OCI-LY7 (cell line): ENCODE results near the gene NLRP8. TPM values are rescaled to one million over a fixed set of nuclear protein-coding genes. Genes with fewer than 3 reads are reported as not detected.
"Not testable (repeated sequence)": the region's sequence is repeated elsewhere in the genome, so short reads cannot be mapped to it uniquely, and the experiment has no call there.

Experiments used
- BruUV-seq: library from RNA; stranded (reverse); fragments of 400-500 nt; replicated peaks from 2 replicates; lab custom pipeline; 2021; lab: Mats Ljungman, UMichigan
- CTCF ChIA-PET: fragments of 300-600 bp; sonication (Branson Sonifier 250); formaldehyde crosslinking; loops from one replicate; lab custom pipeline; 2022; ENCODE audit warnings: antibody characterized with exemption; ENCODE audit not compliant: unreplicated experiment; lab: Charles Lee
- POLR2A ChIA-PET: fragments of 300-600 bp; sonication (Branson Sonifier 250); formaldehyde crosslinking; loops from one replicate; lab custom pipeline; 2022; ENCODE audit warnings: antibody characterized with exemption; lab: Charles Lee
- DNase-seq: peaks from one replicate; pipeline ENCODE4 v3.0.0-alpha.2; 2015; ENCODE audit warnings: low spot score
- H2AFZ ChIP-seq: fragments of 200-600 bp; sonication (generic), shearing (Covaris generic); 2 replicates; pipeline ENCODE4 v1.6.1; 2014; ENCODE audit warnings: mild to moderate bottlenecking, antibody characterized with exemption, low read length, moderate library complexity
- H3K27ac ChIP-seq: fragments of 200-600 bp; sonication (generic); 2 replicates; pipeline ENCODE4 v1.5.1; 2014; ENCODE audit warnings: mixed run types, low read depth, mild to moderate bottlenecking, moderate library complexity, low read length, inconsistent platforms; ENCODE audit not compliant: poor library complexity, severe bottlenecking
- H3K36me3 ChIP-seq: fragments of 200-600 bp; sonication (generic); 2 replicates; pipeline ENCODE4 v1.6.1; 2014; ENCODE audit warnings: mild to moderate bottlenecking, antibody characterized with exemption, low read length, moderate library complexity, mixed read lengths; ENCODE audit not compliant: insufficient read depth
- H3K4me1 ChIP-seq: fragments of 200-600 bp; sonication (generic); 2 replicates; pipeline ENCODE4 v1.5.1; 2014; ENCODE audit warnings: mild to moderate bottlenecking, low read length; ENCODE audit not compliant: insufficient read depth, poor library complexity, severe bottlenecking
- H3K4me2 ChIP-seq: fragments of 200-600 bp; sonication (generic); 2 replicates; pipeline ENCODE4 v1.6.1; 2014; ENCODE audit warnings: mild to moderate bottlenecking, low read length
- H3K4me3 ChIP-seq: fragments of 200-600 bp; sonication (generic); 2 replicates; pipeline ENCODE4 v1.5.1; 2014; ENCODE audit warnings: mild to moderate bottlenecking, low read depth, low read length; ENCODE audit not compliant: poor library complexity, severe bottlenecking
- H3K79me2 ChIP-seq: fragments of 200-600 bp; sonication (generic); 2 replicates; pipeline ENCODE4 v1.6.1; 2016; ENCODE audit warnings: low read depth, mild to moderate bottlenecking, low read length, moderate library complexity, mixed read lengths; ENCODE audit not compliant: insufficient read depth
- H3K9me2 ChIP-seq: fragments of 200-600 bp; sonication (generic); 2 replicates; pipeline ENCODE4 v1.6.1; 2016; ENCODE audit warnings: mild to moderate bottlenecking, low read length, mixed read lengths; ENCODE audit not compliant: insufficient read depth
- H3K9me3 ChIP-seq: fragments of 200-600 bp; sonication (generic); 2 replicates; pipeline ENCODE4 v1.6.1; 2014; ENCODE audit warnings: mild to moderate bottlenecking, mixed run types, low read length, mixed read lengths
- H4K20me1 ChIP-seq: fragments of 200-600 bp; sonication (generic); 2 replicates; pipeline ENCODE4 v1.6.1; 2014; ENCODE audit warnings: mild to moderate bottlenecking, antibody characterized with exemption, low read length, moderate library complexity, mixed read lengths; ENCODE audit not compliant: insufficient read depth
- EZH2phosphoT487 ChIP-seq: fragments of 200-600 bp; sonication (generic); IDR thresholded peaks from 2 replicates; pipeline ENCODE4 v1.6.1; 2018; ENCODE audit warnings: low read depth, borderline replicate concordance, mild to moderate bottlenecking, mixed run types, antibody characterized with exemption, low read length, moderate library complexity, mixed read lengths
- intact Hi-C: fragments of 100-400 bp; cut with micrococcal nuclease; formaldehyde crosslinking; loops from one replicate; pipeline ENCODE4 v1.10.0; 2022; ENCODE audit not compliant: unreplicated experiment
- total RNA-seq, 2 experiments: library from RNA; depleted of rRNA in 1 of 2; stranded (reverse); fragments of >200 nt in 1 of 2; shearing (Covaris generic) in 1 of 2; gene quantifications; 2 replicates each; pipeline ENCODE4 v1.2.3, GENCODE V29; 2014 to 2022
- TF ChIP-seq, protein P1 (sequence below): fragments of 200-600 bp; sonication (generic); conservative IDR thresholded peaks from 2 replicates; pipeline ENCODE4 v1.5.1; 2014; ENCODE audit warnings: mild to moderate bottlenecking, antibody characterized with exemption, low read length, moderate library complexity, mixed read lengths

NLRP8 gene
- total RNA-seq, 2 experiments from 2014 or later: not detected

DNA sequence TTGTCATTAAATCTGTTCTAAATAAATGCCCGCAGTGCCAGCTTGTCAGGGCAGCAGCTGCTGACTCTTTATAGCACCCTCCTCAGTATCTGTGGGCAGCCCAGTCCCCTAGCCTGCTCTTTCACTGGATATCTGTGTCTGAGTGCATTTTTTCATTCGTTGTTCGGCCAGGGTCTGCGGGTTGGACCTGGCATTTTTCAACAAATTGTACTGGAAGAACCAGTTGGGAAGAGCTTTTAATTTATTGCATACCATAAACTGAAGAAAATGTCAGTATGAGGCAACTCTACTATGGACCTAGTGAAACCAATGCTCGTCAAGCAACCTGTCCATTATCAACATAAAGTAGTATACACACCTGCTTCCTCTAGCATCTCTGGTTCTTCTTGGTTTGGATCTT, 24.1 kb upstream of the NLRP8 start:
- no peak overlapping the region for H3K4me2 ChIP-seq
- H3K36me3 ChIP-seq: no peaks in the 10 kb centered on the region
- POLR2A ChIA-PET: no interaction called here
- H4K20me1 ChIP-seq: no peaks in the 10 kb centered on the region
- no peak overlapping the region for H3K27ac ChIP-seq
- H3K9me3 ChIP-seq: peaks cover 26% of the 10 kb centered on the region
- TF ChIP-seq, protein P1, sequence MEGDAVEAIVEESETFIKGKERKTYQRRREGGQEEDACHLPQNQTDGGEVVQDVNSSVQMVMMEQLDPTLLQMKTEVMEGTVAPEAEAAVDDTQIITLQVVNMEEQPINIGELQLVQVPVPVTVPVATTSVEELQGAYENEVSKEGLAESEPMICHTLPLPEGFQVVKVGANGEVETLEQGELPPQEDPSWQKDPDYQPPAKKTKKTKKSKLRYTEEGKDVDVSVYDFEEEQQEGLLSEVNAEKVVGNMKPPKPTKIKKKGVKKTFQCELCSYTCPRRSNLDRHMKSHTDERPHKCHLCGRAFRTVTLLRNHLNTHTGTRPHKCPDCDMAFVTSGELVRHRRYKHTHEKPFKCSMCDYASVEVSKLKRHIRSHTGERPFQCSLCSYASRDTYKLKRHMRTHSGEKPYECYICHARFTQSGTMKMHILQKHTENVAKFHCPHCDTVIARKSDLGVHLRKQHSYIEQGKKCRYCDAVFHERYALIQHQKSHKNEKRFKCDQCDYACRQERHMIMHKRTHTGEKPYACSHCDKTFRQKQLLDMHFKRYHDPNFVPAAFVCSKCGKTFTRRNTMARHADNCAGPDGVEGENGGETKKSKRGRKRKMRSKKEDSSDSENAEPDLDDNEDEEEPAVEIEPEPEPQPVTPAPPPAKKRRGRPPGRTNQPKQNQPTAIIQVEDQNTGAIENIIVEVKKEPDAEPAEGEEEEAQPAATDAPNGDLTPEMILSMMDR: no peak
- TF ChIP-seq EZH2phosphoT487: no peak
- intact Hi-C loops: no loop called here
- no TSS peak for BruUV-seq
- H2AFZ ChIP-seq: no peak overlapping the region
- CTCF ChIA-PET: no interaction called here
- H3K79me2 ChIP-seq: no peaks in the 10 kb centered on the region
- H3K9me2 ChIP-seq: no peaks in the 10 kb centered on the region
- DNase-seq: no peak
- H3K4me1 ChIP-seq: no peaks in the 10 kb centered on the region
- H3K4me3 ChIP-seq: no peak overlapping the region

DNA sequence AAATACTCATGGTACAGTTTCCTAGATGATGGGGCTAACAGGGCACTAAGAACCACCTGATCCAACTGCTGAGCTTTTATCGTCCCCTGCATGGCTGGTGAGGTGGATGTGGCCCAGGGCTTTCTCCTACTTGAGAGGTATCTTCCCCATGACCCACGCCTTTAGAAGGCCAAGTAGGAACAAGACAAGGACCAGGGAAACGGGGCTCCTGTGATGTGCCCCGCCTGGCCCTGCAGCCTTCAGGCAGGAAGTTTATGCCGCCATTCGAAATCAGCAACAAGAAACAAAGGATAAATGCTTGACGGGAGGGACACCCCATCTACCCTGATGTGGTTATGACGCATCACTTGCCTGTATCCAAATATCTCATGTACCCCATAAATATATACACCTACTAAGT, 19.6 kb upstream of the NLRP8 start:
- Histone ChIP-seq H4K20me1 (no peaks in the 10 kb centered on the region), H3K9me2 (no peaks in the 10 kb centered on the region), H3K27ac (no peak overlapping the region), H3K4me1 (no peaks in the 10 kb centered on the region), H3K4me3 (no peak overlapping the region), H3K79me2 (no peaks in the 10 kb centered on the region), H3K36me3 (no peaks in the 10 kb centered on the region), H3K4me2 (no peak overlapping the region), H2AFZ (no peak overlapping the region), H3K9me3 (peaks cover 14% of the 10 kb centered on the region)
- ChIA-PET POLR2A (no interaction called here), CTCF (no interaction called here)
- intact Hi-C loops: no loop called here
- no TSS peak for BruUV-seq
- no peak for DNase-seq
- TF ChIP-seq EZH2phosphoT487: no peak

DNA sequence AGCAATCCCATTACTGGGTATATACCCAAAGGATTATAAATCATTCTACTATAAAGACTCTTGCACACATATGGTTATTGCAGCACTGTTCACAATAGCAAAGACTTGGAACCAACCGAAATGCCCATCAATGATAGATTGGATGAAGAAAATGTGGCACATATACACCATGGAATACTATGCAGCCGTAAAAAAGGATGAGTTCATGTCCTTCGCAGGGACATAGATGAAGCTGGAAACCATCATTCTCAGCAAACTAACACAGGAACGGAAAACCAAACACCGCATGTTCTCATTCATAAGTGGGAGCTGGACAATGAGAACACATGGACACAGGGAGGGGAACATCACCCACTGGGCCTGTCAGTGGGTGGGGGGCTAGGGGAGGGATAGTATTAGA, 18.4 kb upstream of the NLRP8 start:
- CTCF ChIA-PET, POLR2A ChIA-PET, H3K4me1 ChIP-seq, DNase-seq, H3K4me3 ChIP-seq, intact Hi-C loops, H3K9me2 ChIP-seq, H3K4me2 ChIP-seq, H2AFZ ChIP-seq, BruUV-seq, H3K27ac ChIP-seq, H4K20me1 ChIP-seq, H3K79me2 ChIP-seq, H3K9me3 ChIP-seq, H3K36me3 ChIP-seq: not testable (repeated sequence)

DNA sequence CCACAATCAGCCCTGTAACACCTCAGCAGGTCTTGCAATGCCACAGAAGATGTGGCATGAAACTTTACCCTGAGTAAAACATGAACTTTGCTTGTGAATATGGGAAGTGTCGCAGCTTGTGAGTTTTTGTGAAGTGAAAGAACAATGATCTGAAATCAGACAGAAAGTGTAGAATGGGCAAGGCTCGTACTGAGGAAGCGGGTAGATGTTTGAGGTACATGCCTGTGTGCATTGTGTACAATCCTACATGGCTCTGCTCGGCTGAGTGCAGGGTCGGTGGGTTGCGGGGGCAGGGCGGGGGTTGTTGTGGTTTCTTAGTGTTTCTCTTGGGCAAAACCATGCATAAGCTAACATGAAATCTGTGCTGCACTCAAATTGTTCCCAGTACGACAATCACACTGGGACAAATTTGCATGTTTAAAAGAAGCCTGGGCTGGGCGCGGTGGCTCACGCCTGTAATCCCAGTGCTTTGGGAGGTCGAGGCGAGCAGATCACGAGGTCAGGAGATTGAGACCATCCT, 16.6 kb upstream of the NLRP8 start:
- Histone ChIP-seq H4K20me1 (no peaks in the 10 kb centered on the region), H3K4me3 (no peak overlapping the region), H3K9me3 (0 out of 2 replicates have a peak, but pooled peaks cover 4% of the 10 kb centered on the region), H3K79me2 (no peaks in the 10 kb centered on the region), H2AFZ (no peak overlapping the region), H3K4me2 (no peak overlapping the region), H3K27ac (no peak overlapping the region), H3K4me1 (no peaks in the 10 kb centered on the region), H3K36me3 (no peaks in the 10 kb centered on the region), H3K9me2 (no peaks in the 10 kb centered on the region)
- intact Hi-C loops: no loop called here
- TF ChIP-seq, protein P1: no peak
- TF ChIP-seq EZH2phosphoT487: no peak
- BruUV-seq: no TSS peak
- CTCF ChIA-PET: no interaction called here
- POLR2A ChIA-PET: no interaction called here
- DNase-seq: no peak
